Upper lobe of left lung (tissue), 4 donors: Measurements from ENCODE around the gene ULBP2.
"Not testable (repeated sequence)": the region's sequence is repeated elsewhere in the genome, so short reads cannot be mapped to it uniquely, and the experiment has no call there.

Experiments
- POLR2AphosphoS5 ChIP-seq, 2 donors: sonication (generic); formaldehyde crosslinking; IDR thresholded peaks; one replicate each; pipeline ENCODE4 v1.5.1; 2017; ENCODE audit warnings: antibody characterized with exemption in 2 of 2
- TF ChIP-seq, protein P1 (sequence below), 6 experiments: fragments of 450-650 bp in 4 of 6; fragments of 200-600 bp in 2 of 6; sonication (generic) in 2 of 6; IDR thresholded peaks; one replicate each; pipeline ENCODE4 v1.5.1; 2016 to 2019; ENCODE audit warnings: antibody characterized with exemption in 6 of 6

DNA sequence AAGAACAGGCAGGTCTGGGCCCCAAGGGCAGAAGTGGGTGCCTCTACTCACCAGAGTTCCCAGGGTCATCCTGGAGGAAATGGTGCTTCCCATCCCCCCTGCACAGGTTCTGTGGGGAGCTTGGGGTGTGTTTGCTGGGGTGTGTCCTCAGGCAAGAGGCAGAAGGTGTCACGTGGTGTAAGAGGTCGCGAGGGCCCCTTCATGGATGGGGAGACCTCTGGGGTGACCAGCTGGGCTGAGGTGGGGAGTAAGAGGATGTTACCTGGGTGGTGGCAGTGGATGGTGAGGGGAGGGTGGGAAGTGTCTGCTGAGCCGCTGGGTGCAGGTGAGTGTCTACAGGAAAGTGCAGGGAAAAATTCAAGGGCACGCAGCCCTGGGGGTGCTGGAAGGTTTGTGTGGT, 19.7 kb upstream of the ULBP2 start:
- TF ChIP-seq POLR2AphosphoS5 (IDR thresholded peaks at IDR 0.05) = not testable (repeated sequence)
- TF ChIP-seq, protein P1, sequence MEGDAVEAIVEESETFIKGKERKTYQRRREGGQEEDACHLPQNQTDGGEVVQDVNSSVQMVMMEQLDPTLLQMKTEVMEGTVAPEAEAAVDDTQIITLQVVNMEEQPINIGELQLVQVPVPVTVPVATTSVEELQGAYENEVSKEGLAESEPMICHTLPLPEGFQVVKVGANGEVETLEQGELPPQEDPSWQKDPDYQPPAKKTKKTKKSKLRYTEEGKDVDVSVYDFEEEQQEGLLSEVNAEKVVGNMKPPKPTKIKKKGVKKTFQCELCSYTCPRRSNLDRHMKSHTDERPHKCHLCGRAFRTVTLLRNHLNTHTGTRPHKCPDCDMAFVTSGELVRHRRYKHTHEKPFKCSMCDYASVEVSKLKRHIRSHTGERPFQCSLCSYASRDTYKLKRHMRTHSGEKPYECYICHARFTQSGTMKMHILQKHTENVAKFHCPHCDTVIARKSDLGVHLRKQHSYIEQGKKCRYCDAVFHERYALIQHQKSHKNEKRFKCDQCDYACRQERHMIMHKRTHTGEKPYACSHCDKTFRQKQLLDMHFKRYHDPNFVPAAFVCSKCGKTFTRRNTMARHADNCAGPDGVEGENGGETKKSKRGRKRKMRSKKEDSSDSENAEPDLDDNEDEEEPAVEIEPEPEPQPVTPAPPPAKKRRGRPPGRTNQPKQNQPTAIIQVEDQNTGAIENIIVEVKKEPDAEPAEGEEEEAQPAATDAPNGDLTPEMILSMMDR (IDR thresholded peaks at IDR 0.05) = not testable (repeated sequence)
